ENCODE results near the gene PDHA2.

DNA sequence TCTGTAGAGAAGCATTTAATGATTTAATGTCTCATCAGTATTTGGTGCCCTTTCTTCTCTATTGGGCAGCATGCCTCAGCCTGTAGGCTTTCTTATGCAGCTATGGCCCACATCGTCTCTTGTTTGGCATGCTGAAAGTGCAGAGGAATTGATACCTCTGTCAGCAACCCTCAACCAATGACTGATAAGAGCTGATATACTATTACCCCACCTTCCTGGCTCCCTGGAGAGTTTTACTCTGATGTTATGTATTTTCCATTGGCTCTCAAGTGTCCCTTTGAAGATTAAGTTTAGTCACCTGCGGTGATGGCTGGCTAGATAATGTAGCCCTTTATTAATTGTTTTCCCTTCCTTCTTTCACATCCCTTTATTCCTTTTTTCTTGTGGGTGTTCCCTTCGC lies 41.2 kb upstream of the PDHA2 start:
- no peak for TF ChIP-seq POLR2A (IDR thresholded peaks at IDR 0.05)
- TF ChIP-seq CTCF (IDR thresholded peaks at IDR 0.05) = no peak
